GM12873 (cell line): ENCODE measurements around the gene ENSA.

Experiments used
- TF ChIP-seq, protein P1 (sequence below): IDR thresholded peaks from 2 replicates; pipeline ENCODE4 v1.5.1; 2012; ENCODE audit warnings: low read depth, mild to moderate bottlenecking, moderate library complexity, low read length, control low read depth; ENCODE audit not compliant: insufficient read depth; ENCODE audit errors: missing control alignments

Gene ENSA

GRCh38 chr1:150650193-150650592, 20.8 kb upstream of the ENSA start:
- TF ChIP-seq, protein P1, sequence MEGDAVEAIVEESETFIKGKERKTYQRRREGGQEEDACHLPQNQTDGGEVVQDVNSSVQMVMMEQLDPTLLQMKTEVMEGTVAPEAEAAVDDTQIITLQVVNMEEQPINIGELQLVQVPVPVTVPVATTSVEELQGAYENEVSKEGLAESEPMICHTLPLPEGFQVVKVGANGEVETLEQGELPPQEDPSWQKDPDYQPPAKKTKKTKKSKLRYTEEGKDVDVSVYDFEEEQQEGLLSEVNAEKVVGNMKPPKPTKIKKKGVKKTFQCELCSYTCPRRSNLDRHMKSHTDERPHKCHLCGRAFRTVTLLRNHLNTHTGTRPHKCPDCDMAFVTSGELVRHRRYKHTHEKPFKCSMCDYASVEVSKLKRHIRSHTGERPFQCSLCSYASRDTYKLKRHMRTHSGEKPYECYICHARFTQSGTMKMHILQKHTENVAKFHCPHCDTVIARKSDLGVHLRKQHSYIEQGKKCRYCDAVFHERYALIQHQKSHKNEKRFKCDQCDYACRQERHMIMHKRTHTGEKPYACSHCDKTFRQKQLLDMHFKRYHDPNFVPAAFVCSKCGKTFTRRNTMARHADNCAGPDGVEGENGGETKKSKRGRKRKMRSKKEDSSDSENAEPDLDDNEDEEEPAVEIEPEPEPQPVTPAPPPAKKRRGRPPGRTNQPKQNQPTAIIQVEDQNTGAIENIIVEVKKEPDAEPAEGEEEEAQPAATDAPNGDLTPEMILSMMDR = no peak

DNA sequence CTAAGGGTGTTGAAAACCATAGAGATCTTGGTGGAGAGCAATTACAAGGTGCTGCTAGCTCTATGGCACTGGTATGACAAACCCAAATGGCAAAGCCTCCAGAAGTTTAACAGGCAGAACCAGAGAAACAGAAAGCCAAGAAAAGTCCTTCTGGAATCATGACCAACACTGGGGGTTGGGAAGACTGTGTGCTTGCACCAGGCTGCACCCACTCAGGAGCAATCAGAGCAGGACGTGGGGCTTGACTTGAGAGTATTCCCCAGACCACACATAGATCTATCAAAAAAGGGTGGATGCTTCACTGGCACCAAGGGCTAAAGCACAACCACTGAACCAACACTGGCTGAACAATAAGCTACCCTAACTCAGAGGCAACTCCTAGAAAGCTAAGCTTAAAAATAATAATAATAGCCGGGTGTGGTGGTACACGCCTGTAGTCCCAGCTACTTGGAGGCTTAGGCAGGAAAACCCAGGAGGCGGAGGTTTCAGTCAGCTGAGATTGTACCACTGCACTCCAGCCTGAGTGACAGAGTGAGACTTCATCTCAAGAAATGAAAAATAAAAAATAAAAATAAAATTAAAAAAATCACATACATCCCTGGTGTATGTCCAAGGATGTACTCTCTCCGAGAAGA, 20.1 kb upstream of the ENSA start:
- TF ChIP-seq, protein P1 = no peak

DNA sequence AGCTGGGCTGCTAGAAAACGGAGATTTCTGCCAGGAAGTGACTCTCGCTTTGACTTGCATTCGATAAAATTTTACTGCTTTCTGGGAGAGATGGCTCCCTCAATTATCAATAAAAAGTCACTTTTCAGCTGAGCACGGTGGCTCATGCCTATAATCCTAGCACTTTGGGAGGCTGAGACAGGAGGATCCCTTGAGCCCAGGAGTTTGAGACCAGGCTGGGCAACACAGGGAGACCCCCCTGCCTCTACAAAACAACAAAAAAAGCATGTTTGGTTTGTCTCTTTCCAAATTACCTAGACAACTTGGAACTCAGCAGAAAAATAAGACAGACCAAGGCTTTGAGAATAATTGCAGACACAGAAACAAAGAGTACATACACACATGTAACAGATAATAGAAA, 12.9 kb upstream of the ENSA start:
- TF ChIP-seq, protein P1 = no peak

- TF ChIP-seq, protein P1 = no peak
Measured at GRCh38 chr1:150628766-150629114, 672 bp downstream of the ENSA start.

- TF ChIP-seq, protein P1 = no peak
Measured at GRCh38 chr1:150627826-150628410, 1.5 kb downstream of the ENSA start.

DNA sequence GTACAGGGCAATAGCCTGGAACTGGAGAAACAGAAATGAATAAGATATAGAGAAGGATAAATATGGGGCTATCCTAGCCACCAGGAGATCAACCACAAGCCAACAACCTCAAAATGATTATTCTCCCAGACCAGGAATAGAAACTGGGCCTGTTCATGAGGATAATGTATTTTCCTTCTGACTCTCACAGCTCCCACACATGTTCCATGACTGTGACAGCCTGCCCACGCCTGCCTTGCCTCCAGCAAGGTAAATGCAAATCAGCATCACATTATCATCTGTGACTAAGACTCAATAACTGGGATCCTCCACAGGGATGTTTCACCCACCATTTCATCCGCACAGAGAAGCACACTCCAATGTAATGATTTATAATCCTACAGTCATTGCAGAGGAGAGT, 3.3 kb downstream of the ENSA start:
- TF ChIP-seq, protein P1 = no peak

DNA sequence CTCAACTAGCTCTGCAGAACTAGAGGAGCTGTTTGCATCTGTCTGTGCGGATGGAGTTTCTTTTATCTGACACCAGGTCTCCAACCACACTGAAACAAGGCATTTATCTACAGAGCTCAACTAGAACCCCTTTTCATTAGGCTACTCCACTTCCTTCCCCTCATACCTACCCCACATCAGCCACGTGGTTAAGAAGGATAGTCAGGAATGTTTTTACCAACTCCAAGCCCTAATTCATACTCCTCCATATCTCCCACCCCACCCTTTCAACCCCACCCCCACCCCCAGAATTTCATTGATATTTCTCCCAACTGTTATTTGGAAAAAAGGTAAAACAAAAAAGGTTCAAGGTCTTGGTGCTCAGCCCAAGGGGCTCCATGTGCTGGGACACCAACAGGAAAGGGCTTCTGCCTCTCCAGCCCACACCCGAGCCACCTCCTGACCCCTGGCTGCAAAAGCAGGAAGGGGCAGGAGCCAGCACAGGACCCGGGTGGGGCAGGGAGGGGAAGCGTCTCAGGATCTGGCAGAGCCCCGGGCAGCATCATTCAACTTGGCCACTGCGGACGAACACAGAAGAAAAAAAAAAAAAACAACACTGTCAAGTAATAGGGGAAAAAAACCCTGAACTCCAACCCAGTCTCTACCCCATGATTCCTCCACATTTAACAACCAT, 7.0 kb downstream of the ENSA start:
- TF ChIP-seq, protein P1 = no peak
